GM13976 (cell line): ENCODE measurements around the gene IFT20.

Source experiments
- DNase-seq: peaks from one replicate; pipeline ENCODE4 v3.0.0; 2012; ENCODE audit warnings: low spot score
- in situ Hi-C: fragments of 300-500 bp; cut with MboI; formaldehyde crosslinking; loops from one replicate; pipeline ENCODE4 v1.12.0; 2022; ENCODE audit warnings: low sequenced_read_pairs, mixed read lengths, inconsistent platforms; ENCODE audit not compliant: unreplicated experiment
- TF ChIP-seq, protein P1 (sequence below): IDR thresholded peaks from 2 replicates; pipeline ENCODE4 v1.5.1; 2012; ENCODE audit warnings: borderline replicate concordance, mild to moderate bottlenecking; ENCODE audit not compliant: insufficient read depth; ENCODE audit errors: extremely low read depth, missing control alignments, control extremely low read depth

IFT20 gene

DNA sequence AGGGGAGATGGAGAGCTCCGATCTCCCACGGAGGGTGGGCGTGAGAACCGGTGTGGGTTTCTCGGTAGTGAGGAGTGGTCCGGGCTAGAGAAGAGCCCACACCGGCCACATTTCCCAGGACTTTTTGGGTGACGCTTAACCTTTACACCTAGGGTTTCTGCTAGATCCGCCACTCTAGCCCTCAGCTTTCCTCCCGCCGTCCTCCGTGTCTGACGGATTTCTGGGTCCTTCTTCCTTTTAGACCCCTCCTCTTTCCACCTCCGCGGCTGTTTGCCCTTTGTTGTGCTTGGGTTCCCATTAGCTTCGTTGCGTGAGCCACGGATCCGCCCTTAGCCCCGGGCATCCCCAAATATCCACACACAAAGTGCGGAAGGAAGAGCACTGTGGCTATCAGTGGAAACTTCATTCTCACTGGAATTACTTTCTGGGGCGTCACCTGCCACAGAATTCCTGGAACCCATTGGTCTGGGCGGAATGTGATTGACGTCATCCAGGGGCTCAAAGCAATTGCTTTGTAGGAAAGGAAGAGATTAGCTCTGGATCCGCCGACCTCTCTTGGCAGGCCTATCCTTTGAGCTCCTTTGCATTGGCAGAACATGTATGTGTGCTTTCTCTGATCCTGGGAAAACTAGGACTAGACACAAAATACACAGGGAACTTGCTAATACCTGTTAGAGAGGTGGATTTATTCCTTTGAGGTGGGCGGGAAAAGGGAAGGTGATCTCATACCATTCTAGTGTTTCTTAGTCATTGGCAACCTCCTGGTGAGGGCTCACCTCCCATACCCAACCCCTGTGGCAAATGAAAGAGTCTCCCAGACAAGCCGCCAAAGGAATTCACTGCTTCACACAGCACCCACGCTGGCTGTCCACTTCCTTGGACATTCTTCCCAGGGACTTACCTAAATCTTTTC, 943 bp upstream of the IFT20 start:
- DNase-seq, result no peak
- in situ Hi-C loops, result no loop called here
- TF ChIP-seq, protein P1, sequence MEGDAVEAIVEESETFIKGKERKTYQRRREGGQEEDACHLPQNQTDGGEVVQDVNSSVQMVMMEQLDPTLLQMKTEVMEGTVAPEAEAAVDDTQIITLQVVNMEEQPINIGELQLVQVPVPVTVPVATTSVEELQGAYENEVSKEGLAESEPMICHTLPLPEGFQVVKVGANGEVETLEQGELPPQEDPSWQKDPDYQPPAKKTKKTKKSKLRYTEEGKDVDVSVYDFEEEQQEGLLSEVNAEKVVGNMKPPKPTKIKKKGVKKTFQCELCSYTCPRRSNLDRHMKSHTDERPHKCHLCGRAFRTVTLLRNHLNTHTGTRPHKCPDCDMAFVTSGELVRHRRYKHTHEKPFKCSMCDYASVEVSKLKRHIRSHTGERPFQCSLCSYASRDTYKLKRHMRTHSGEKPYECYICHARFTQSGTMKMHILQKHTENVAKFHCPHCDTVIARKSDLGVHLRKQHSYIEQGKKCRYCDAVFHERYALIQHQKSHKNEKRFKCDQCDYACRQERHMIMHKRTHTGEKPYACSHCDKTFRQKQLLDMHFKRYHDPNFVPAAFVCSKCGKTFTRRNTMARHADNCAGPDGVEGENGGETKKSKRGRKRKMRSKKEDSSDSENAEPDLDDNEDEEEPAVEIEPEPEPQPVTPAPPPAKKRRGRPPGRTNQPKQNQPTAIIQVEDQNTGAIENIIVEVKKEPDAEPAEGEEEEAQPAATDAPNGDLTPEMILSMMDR, result no peak

GRCh38 chr17:28334666-28335200, 539 bp downstream of the IFT20 start:
- TF ChIP-seq, protein P1, result no peak
- in situ Hi-C loops, result no loop called here
- DNase-seq, result no peak

GRCh38 chr17:28334171-28334570, 1.1 kb downstream of the IFT20 start:
- in situ Hi-C loops, result no loop called here
- TF ChIP-seq, protein P1, result no peak
- no peak for DNase-seq

GRCh38 chr17:28333083-28333746, 2.1 kb downstream of the IFT20 start:
- TF ChIP-seq, protein P1, result no peak
- in situ Hi-C loops, result no loop called here
- DNase-seq, result no peak

GRCh38 chr17:28331891-28332420, 3.3 kb downstream of the IFT20 start:
- in situ Hi-C loops, result no loop called here
- TF ChIP-seq, protein P1, result no peak
- no peak for DNase-seq

GRCh38 chr17:28330671-28331070, 4.6 kb downstream of the IFT20 start:
- in situ Hi-C loops, result no loop called here
- no peak for DNase-seq
- TF ChIP-seq, protein P1, result no peak
